CD4-positive, alpha-beta T cell (primary cell): ENCODE measurements around the gene MACROH2A1. TPM values are rescaled to one million over a fixed set of nuclear protein-coding genes. Genes with fewer than 3 reads are reported as not detected.

Experiments used
- ATAC-seq: fragments of 200-7000 bp; cut with Tn5 transposase; one replicate; pipeline ENCODE4 v1.10.0; 2022; ENCODE audit warnings: mild to moderate bottlenecking; ENCODE audit not compliant: poor library complexity
- CTCF ChIA-PET: fragments of 350-600 bp; sonication (Branson Sonifier 250); formaldehyde crosslinking; loops from one replicate; lab custom pipeline; 2021; ENCODE audit warnings: antibody characterized with exemption, inconsistent platforms; lab: Charles Lee
- POLR2A ChIA-PET: fragments of 350-600 bp; sonication (Branson Sonifier 250); formaldehyde crosslinking; loops from one replicate; lab custom pipeline; 2021; ENCODE audit warnings: antibody characterized with exemption, inconsistent platforms; lab: Charles Lee
- DNase-seq, 14 experiments: peaks; one replicate each; pipeline ENCODE4 v3.0.0-alpha.2; 2013 to 2020; ENCODE audit warnings: mixed read lengths in 2 of 14
- H3K27ac ChIP-seq, 2 donors: one replicate each; pipeline versions ENCODE4 v1.5.1 to v1.7.0; 2013; ENCODE audit warnings: low read length in 2 of 2, low read depth in 1 of 2, mild to moderate bottlenecking in 1 of 2
- H3K27me3 ChIP-seq, 2 experiments: 1 replicate in 1 of 2; 2 replicates in 1 of 2; pipeline versions ENCODE4 v1.6.1 to v1.7.0; 2013; ENCODE audit warnings: low read length in 2 of 2, control low read depth in 1 of 2, mild to moderate bottlenecking in 1 of 2, moderate library complexity in 1 of 2; ENCODE audit not compliant: insufficient read depth in 2 of 2, control insufficient read depth in 1 of 2
- H3K36me3 ChIP-seq: one replicate; pipeline ENCODE4 v1.6.1; 2013; ENCODE audit warnings: low read length, control low read depth; ENCODE audit not compliant: insufficient read depth
- H3K4me1 ChIP-seq: one replicate; pipeline ENCODE4 v1.6.1; 2013; ENCODE audit warnings: low read length, control low read depth; ENCODE audit not compliant: insufficient read depth
- H3K4me3 ChIP-seq: one replicate; pipeline ENCODE4 v1.5.1; 2013; ENCODE audit warnings: mild to moderate bottlenecking, low read length, moderate library complexity
- H3K9me3 ChIP-seq, 2 experiments: 1 replicate in 1 of 2; 2 replicates in 1 of 2; pipeline versions ENCODE4 v1.6.1 to v1.7.0; 2013; ENCODE audit warnings: low read length in 2 of 2, mild to moderate bottlenecking in 2 of 2, control low read depth in 1 of 2, moderate library complexity in 1 of 2; ENCODE audit not compliant: control insufficient read depth in 1 of 2, insufficient read depth in 1 of 2
- H3K27ac Mint-ChIP-seq: one replicate; pipeline ENCODE4 v1.8.0; 2020; ENCODE audit warnings: mixed read lengths
- H3K27me3 Mint-ChIP-seq: one replicate; pipeline ENCODE4 v1.8.0; 2021; ENCODE audit warnings: mixed read lengths
- H3K36me3 Mint-ChIP-seq: one replicate; pipeline ENCODE4 v1.8.0; 2021; ENCODE audit warnings: low read depth, mixed read lengths
- H3K4me1 Mint-ChIP-seq: one replicate; pipeline ENCODE4 v1.8.0; 2021; ENCODE audit warnings: low read depth, mixed read lengths
- H3K4me3 Mint-ChIP-seq: one replicate; pipeline ENCODE4 v1.8.0; 2020; ENCODE audit warnings: mild to moderate bottlenecking, mixed read lengths
- H3K9me3 Mint-ChIP-seq: one replicate; pipeline ENCODE4 v1.8.0; 2020; ENCODE audit warnings: mixed read lengths
- CTCF ChIP-seq: fragments of 200-600 bp; IDR thresholded peaks from one replicate; pipeline ENCODE4 v1.8.0; 2022; ENCODE audit warnings: antibody characterized with exemption, mild to moderate bottlenecking
- intact Hi-C, 2 experiments: fragments of 100-400 bp; cut with DNase I in 1 of 2; cut with micrococcal nuclease in 1 of 2; formaldehyde crosslinking; loops; one replicate each; pipeline versions ENCODE4 v1.15.1 to v1.9.0; 2023 to 2025; cut with DNase I, micrococcal nuclease
- total RNA-seq, 174 experiments: library from RNA in 2 of 174; stranded (reverse) in 2 of 174; gene quantifications; one replicate each; pipeline ENCODE4 v1.2.3 and lab custom pipeline; 2021 to 2026

MACROH2A1 gene
- total RNA-seq, 2 experiments from 2014 or later, result 114 to 120 TPM

GRCh38 chr5:135446615-135447014 lies 47.6 kb upstream of the MACROH2A1 start:
- Mint-ChIP-seq H3K27me3 (peaks cover 14% of the 10 kb centered on the region), H3K36me3 (no peaks in the 10 kb centered on the region), H3K27ac (no peak overlapping the region), H3K4me3 (no peak overlapping the region), H3K9me3 (no peaks in the 10 kb centered on the region), H3K4me1 (no peaks in the 10 kb centered on the region)
- ATAC-seq (no peak), DNase-seq (no peak)
- Histone ChIP-seq H3K27me3 (peaks cover 0 to 4% of the 10 kb centered on the region in 2 experiments), H3K27ac (no peak overlapping the region), H3K4me3 (no peak overlapping the region), H3K4me1 (no peaks in the 10 kb centered on the region), H3K9me3 (peaks cover 0 to 5% of the 10 kb centered on the region in 2 experiments), H3K36me3 (no peaks in the 10 kb centered on the region)
- CTCF ChIA-PET, result no interaction called here
- TF ChIP-seq CTCF, result no peak
- intact Hi-C loops, result no loop called here
- POLR2A ChIA-PET, result no interaction called here

- H3K4me3 Mint-ChIP-seq, result no peak overlapping the region
- POLR2A ChIA-PET, result no interaction called here
Measured at GRCh38 chr5:135446206-135446605, 47.2 kb upstream of the MACROH2A1 start.

GRCh38 chr5:135445306-135445985 lies 46.4 kb upstream of the MACROH2A1 start:
- H3K27ac Mint-ChIP-seq, result no peak overlapping the region
- CTCF ChIA-PET, result no interaction called here

More at GRCh38 chr5:135446206-135446605, 47.2 kb upstream of the MACROH2A1 start:
- Mint-ChIP-seq H3K27me3 (peaks cover 14% of the 10 kb centered on the region), H3K9me3 (no peaks in the 10 kb centered on the region), H3K27ac (no peak overlapping the region), H3K4me1 (no peaks in the 10 kb centered on the region), H3K36me3 (no peaks in the 10 kb centered on the region)
- CTCF ChIA-PET, result no interaction called here
- peaks cover 0 to 4% of the 10 kb centered on the region in 2 experiments for H3K27me3 ChIP-seq
- intact Hi-C loops, result no loop called here
- H3K4me1 ChIP-seq, result no peaks in the 10 kb centered on the region
- no peak overlapping the region for H3K4me3 ChIP-seq
- no peaks in the 10 kb centered on the region for H3K36me3 ChIP-seq
- DNase-seq, result no peak
- no peak for TF ChIP-seq CTCF
- H3K9me3 ChIP-seq, result peaks cover 0 to 5% of the 10 kb centered on the region in 2 experiments
- no peak for ATAC-seq
- H3K27ac ChIP-seq, result no peak overlapping the region

More at GRCh38 chr5:135445306-135445985, 46.4 kb upstream of the MACROH2A1 start:
- no peaks in the 10 kb centered on the region for H3K36me3 Mint-ChIP-seq
- POLR2A ChIA-PET, result no interaction called here
- DNase-seq (no peak), ATAC-seq (no peak)
- Histone ChIP-seq H3K4me3 (no peak overlapping the region), H3K36me3 (no peaks in the 10 kb centered on the region), H3K27me3 (peaks cover 0 to 4% of the 10 kb centered on the region in 2 experiments), H3K4me1 (no peaks in the 10 kb centered on the region), H3K9me3 (peaks cover 0 to 5% of the 10 kb centered on the region in 2 experiments), H3K27ac (no peak overlapping the region)
- peaks cover 10% of the 10 kb centered on the region for H3K27me3 Mint-ChIP-seq
- no peaks in the 10 kb centered on the region for H3K4me1 Mint-ChIP-seq
- no peaks in the 10 kb centered on the region for H3K9me3 Mint-ChIP-seq
- H3K4me3 Mint-ChIP-seq, result no peak overlapping the region
- intact Hi-C loops, result no loop called here
- TF ChIP-seq CTCF, result no peak
